ENCODE results near the gene ARNT2. TPM values are rescaled to one million over a fixed set of nuclear protein-coding genes. Genes with fewer than 3 reads are reported as not detected.

The ARNT2 gene
- total RNA-seq, 1 experiment from 2014 or later, result 7.0 TPM

DNA sequence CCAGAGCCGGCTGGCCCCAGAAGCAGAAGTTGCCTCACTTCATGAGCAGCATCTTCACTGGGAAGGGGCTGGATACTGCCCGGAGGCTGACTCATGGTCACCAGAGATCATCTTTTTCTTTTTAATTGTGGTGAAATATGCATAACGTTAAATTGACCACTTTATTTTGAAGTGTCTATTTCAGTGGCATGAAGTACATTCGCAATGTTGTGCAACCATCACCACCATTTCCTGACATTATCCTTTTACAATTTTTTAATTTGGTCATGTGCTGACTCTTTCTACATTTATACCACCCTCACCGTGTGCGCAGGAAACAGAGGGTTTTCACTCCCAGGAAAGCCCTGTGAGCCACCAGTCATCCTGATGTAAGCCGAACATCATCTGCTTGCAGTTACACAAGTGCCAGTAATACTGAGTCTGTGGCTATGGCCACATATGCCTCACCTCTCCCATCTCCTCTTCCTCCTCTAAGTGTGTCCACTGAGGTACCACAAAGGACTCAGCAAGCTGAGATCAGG lies 239.3 kb downstream of the ARNT2 start:
- ATAC-seq, result no peak
- peaks cover 34% of the 10 kb centered on the region for H3K36me3 Mint-ChIP-seq

GRCh38 chr15:80645494-80646065 lies 241.4 kb downstream of the ARNT2 start:
- ATAC-seq (no peak), DNase-seq (ENCODE audit: low spot score) (no peak)
- CTCF ChIA-PET, result interaction anchor here (0.9 kb wide), 1 partner anchor 131 kb away, joined by 3 read pairs; no protein-coding TSS in a partner anchor
- POLR2A ChIA-PET, result no interaction called here
- peaks cover 35% of the 10 kb centered on the region for H3K36me3 Mint-ChIP-seq
- no peaks in the 10 kb centered on the region for H3K4me1 Mint-ChIP-seq
- H3K4me3 Mint-ChIP-seq, result no peak overlapping the region
- no peak overlapping the region for H3K27ac Mint-ChIP-seq
- H3K27me3 Mint-ChIP-seq (ENCODE audit: low read depth), result peaks cover 8% of the 10 kb centered on the region
- H3K9me3 Mint-ChIP-seq, result peaks cover 44% of the 10 kb centered on the region
- TF ChIP-seq ZNF317 (CRISPR knock-in tag; IDR thresholded peaks at IDR 0.05; ENCODE audit: borderline replicate concordance, low read depth) (no peak), ZNF396 (CRISPR knock-in tag; IDR thresholded peaks at IDR 0.05; ENCODE audit: borderline replicate concordance) (no peak), CBFB (CRISPR knock-in tag; IDR thresholded peaks at IDR 0.05; ENCODE audit: low read depth) (no peak), ERG (CRISPR knock-in tag; IDR thresholded peaks at IDR 0.05) (no peak), KAT7 (CRISPR knock-in tag; IDR thresholded peaks at IDR 0.05; ENCODE audit: borderline replicate concordance) (no peak), FOXK1 (CRISPR knock-in tag; IDR thresholded peaks at IDR 0.05) (no peak), CREM (CRISPR knock-in tag; IDR thresholded peaks at IDR 0.05) (no peak), NFE2L1 (CRISPR knock-in tag; IDR thresholded peaks at IDR 0.05) (no peak)
- TF ChIP-seq, protein P1, sequence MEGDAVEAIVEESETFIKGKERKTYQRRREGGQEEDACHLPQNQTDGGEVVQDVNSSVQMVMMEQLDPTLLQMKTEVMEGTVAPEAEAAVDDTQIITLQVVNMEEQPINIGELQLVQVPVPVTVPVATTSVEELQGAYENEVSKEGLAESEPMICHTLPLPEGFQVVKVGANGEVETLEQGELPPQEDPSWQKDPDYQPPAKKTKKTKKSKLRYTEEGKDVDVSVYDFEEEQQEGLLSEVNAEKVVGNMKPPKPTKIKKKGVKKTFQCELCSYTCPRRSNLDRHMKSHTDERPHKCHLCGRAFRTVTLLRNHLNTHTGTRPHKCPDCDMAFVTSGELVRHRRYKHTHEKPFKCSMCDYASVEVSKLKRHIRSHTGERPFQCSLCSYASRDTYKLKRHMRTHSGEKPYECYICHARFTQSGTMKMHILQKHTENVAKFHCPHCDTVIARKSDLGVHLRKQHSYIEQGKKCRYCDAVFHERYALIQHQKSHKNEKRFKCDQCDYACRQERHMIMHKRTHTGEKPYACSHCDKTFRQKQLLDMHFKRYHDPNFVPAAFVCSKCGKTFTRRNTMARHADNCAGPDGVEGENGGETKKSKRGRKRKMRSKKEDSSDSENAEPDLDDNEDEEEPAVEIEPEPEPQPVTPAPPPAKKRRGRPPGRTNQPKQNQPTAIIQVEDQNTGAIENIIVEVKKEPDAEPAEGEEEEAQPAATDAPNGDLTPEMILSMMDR (IDR thresholded peaks at IDR 0.05), result no peak
- TF ChIP-seq, protein P2, sequence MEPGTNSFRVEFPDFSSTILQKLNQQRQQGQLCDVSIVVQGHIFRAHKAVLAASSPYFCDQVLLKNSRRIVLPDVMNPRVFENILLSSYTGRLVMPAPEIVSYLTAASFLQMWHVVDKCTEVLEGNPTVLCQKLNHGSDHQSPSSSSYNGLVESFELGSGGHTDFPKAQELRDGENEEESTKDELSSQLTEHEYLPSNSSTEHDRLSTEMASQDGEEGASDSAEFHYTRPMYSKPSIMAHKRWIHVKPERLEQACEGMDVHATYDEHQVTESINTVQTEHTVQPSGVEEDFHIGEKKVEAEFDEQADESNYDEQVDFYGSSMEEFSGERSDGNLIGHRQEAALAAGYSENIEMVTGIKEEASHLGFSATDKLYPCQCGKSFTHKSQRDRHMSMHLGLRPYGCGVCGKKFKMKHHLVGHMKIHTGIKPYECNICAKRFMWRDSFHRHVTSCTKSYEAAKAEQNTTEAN (CRISPR knock-in tag; IDR thresholded peaks at IDR 0.05), result no peak

More for the DNA sequence above, 239.3 kb downstream of the ARNT2 start:
- ChIA-PET CTCF (no interaction called here), POLR2A (no interaction called here)
- Mint-ChIP-seq H3K4me1 (no peaks in the 10 kb centered on the region), H3K4me3 (no peak overlapping the region), H3K27me3 (ENCODE audit: low read depth) (peaks cover 8% of the 10 kb centered on the region), H3K9me3 (peaks cover 45% of the 10 kb centered on the region), H3K27ac (no peak overlapping the region)
- no peak for TF ChIP-seq KAT7 (CRISPR knock-in tag; IDR thresholded peaks at IDR 0.05; ENCODE audit: borderline replicate concordance)
- TF ChIP-seq ATF3 (CRISPR knock-in tag; conservative IDR thresholded peaks at IDR 0.05), result no peak
- TF ChIP-seq ZBTB21 (CRISPR knock-in tag; IDR thresholded peaks at IDR 0.05; ENCODE audit: borderline replicate concordance), result no peak
- no peak for TF ChIP-seq ZNF396 (CRISPR knock-in tag; IDR thresholded peaks at IDR 0.05; ENCODE audit: borderline replicate concordance)
- no peak for TF ChIP-seq ZSCAN18 (CRISPR knock-in tag; IDR thresholded peaks at IDR 0.05)
- TF ChIP-seq, protein P3, sequence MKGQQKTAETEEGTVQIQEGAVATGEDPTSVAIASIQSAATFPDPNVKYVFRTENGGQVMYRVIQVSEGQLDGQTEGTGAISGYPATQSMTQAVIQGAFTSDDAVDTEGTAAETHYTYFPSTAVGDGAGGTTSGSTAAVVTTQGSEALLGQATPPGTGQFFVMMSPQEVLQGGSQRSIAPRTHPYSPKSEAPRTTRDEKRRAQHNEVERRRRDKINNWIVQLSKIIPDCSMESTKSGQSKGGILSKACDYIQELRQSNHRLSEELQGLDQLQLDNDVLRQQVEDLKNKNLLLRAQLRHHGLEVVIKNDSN (CRISPR knock-in tag; IDR thresholded peaks at IDR 0.05), result no peak
- TF ChIP-seq, protein P4, sequence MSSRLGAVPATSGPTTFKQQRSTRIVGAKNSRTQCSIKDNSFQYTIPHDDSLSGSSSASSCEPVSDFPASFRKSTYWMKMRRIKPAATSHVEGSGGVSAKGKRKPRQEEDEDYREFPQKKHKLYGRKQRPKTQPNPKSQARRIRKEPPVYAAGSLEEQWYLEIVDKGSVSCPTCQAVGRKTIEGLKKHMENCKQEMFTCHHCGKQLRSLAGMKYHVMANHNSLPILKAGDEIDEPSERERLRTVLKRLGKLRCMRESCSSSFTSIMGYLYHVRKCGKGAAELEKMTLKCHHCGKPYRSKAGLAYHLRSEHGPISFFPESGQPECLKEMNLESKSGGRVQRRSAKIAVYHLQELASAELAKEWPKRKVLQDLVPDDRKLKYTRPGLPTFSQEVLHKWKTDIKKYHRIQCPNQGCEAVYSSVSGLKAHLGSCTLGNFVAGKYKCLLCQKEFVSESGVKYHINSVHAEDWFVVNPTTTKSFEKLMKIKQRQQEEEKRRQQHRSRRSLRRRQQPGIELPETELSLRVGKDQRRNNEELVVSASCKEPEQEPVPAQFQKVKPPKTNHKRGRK (CRISPR knock-in tag; IDR thresholded peaks at IDR 0.05; ENCODE audit: borderline replicate concordance), result no peak
- TF ChIP-seq IRF2 (CRISPR knock-in tag; IDR thresholded peaks at IDR 0.05; ENCODE audit: borderline replicate concordance, low read depth), result no peak
- TF ChIP-seq TEAD1 (CRISPR knock-in tag; IDR thresholded peaks at IDR 0.05), result no peak
- no peak for TF ChIP-seq CBFB (CRISPR knock-in tag; IDR thresholded peaks at IDR 0.05; ENCODE audit: low read depth)
- no peak for TF ChIP-seq MAX (CRISPR knock-in tag; IDR thresholded peaks at IDR 0.05)
- no peak for TF ChIP-seq CREB1 (CRISPR knock-in tag; IDR thresholded peaks at IDR 0.05)
- TF ChIP-seq, protein P5, sequence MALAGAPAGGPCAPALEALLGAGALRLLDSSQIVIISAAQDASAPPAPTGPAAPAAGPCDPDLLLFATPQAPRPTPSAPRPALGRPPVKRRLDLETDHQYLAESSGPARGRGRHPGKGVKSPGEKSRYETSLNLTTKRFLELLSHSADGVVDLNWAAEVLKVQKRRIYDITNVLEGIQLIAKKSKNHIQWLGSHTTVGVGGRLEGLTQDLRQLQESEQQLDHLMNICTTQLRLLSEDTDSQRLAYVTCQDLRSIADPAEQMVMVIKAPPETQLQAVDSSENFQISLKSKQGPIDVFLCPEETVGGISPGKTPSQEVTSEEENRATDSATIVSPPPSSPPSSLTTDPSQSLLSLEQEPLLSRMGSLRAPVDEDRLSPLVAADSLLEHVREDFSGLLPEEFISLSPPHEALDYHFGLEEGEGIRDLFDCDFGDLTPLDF (CRISPR knock-in tag; IDR thresholded peaks at IDR 0.05), result no peak
- no peak for TF ChIP-seq MLX (CRISPR knock-in tag; IDR thresholded peaks at IDR 0.05)
- no peak for TF ChIP-seq FOXJ3 (CRISPR knock-in tag; IDR thresholded peaks at IDR 0.05; ENCODE audit: borderline replicate concordance)
- DNase-seq (ENCODE audit: low spot score), result no peak
